ENCODE measurements around the gene SYNRG.
"Not testable (repeated sequence)": the region's sequence is repeated elsewhere in the genome, so short reads cannot be mapped to it uniquely, and the experiment has no call there.

The SYNRG gene

DNA sequence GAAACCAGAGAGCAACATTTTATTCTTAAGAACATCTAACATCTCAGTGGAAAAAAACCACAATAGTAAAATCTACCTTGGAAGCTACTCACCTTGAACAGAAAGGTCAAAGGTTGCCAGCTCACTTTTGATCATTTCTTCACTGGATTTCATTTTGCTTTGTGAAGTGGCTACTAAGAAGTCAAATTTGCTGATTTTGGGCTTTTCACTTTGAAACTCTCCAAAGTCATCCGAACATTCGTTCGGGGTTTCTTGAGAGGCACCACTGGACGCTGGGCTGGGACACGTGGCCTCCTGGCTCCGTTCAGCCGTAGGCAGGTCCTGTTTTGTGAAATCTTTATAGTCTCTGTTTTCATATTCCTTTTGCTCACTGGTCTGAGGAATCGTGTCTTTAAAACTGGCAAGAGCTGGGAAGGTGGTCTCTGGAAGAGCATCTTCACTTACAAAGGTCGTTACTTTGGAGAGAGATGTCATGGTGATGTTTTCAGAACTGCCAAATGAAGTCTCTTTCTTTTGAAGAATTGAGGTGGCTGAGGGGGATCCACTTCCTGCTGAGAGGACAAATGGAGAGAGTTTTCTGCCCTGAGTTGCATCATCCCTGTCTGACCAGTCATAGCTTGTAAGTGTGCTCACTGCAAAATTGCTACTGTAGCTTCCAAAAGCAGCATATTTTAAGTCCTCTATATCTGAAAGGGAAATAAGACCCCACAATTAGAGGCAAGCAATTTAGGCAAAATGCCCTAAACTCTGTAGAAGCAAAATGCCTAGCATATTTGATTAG, 67.1 kb downstream of the SYNRG start:
- no peak for DNase-seq (ENCODE audit: extremely low read depth in 1 of 2, low read depth in 1 of 2)

GRCh38 chr17:37538981-37539659, 70.1 kb downstream of the SYNRG start:
- DNase-seq (ENCODE audit: extremely low read depth in 1 of 2, low read depth in 1 of 2): no peak

GRCh38 chr17:37535906-37536305, 73.3 kb downstream of the SYNRG start:
- DNase-seq (ENCODE audit: extremely low read depth in 1 of 2, low read depth in 1 of 2): no peak

GRCh38 chr17:37532756-37533155, 76.5 kb downstream of the SYNRG start:
- no peak for DNase-seq (ENCODE audit: extremely low read depth in 1 of 2, low read depth in 1 of 2)

GRCh38 chr17:37530420-37530819, 78.8 kb downstream of the SYNRG start:
- DNase-seq (ENCODE audit: extremely low read depth in 1 of 2, low read depth in 1 of 2): no peak

GRCh38 chr17:37527249-37527851, 81.9 kb downstream of the SYNRG start:
- DNase-seq (ENCODE audit: extremely low read depth in 1 of 2, low read depth in 1 of 2): no peak

- no peak for DNase-seq (ENCODE audit: extremely low read depth in 1 of 2, low read depth in 1 of 2)
Measured at GRCh38 chr17:37523715-37524219, 85.5 kb downstream of the SYNRG start.

- no peak for DNase-seq (ENCODE audit: extremely low read depth in 1 of 2, low read depth in 1 of 2)
Measured at GRCh38 chr17:37521821-37522220, 87.4 kb downstream of the SYNRG start.

- no peak for DNase-seq (ENCODE audit: extremely low read depth in 1 of 2, low read depth in 1 of 2)
Measured at GRCh38 chr17:37520174-37520573, 89.0 kb downstream of the SYNRG start.

DNA sequence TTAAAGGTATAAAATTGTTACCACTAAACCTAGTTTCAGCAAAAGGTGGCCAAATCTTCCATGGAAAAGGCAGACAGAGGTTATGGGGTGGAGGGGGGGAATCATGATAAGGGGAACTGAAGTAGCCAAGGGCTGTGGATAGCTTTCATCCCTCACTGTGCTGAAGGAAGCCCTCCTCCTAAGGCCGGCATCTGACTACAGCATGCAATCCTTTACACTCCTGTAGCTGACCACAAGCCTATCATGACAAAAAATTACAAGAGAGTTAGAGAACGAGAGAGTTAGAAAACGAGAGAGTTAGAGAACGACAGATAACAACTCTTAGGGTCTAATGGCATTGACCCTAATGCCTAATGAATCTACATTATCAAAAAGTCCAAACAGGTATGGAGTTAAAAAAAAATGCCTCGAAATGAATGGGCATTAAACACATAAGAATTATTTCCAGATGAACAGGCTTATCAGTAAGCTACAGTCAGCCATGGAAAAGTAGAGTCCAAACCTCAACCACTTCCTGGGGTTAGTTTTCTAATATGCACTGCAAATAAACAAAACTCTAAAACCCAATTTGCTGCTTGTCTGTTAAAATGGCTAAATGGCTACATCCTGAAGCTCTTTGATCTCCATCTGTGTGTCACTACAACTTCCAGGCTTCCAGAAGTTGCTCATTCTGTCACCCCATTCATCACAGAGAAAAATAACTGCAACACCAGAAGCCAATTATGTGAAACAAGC, 89.8 kb downstream of the SYNRG start:
- no peak for DNase-seq (ENCODE audit: extremely low read depth in 1 of 2, low read depth in 1 of 2)

- no peak for DNase-seq (ENCODE audit: extremely low read depth in 1 of 2, low read depth in 1 of 2)
Measured at GRCh38 chr17:37518826-37519225, 90.4 kb downstream of the SYNRG start.

DNA sequence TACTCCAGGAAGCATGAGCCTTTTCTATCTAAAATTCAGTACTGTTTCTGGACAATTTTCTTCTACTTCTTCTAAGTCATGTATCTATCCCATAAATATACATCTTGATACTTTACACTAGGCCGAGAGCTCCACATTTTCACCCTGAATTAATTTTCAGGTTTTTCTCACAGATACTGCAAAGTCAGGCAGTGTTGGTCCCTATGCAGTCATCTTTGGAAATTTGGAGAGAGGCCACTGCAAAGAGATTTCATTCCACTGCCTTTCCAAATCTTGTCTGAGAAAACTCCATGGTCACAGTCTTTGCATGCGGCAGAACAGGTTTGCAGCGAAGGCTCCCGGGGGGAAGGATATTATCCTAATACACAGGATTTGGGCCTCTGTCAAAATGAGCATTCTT, 91.3 kb downstream of the SYNRG start:
- DNase-seq (ENCODE audit: extremely low read depth in 1 of 2, low read depth in 1 of 2): no peak

GRCh38 chr17:37516127-37516571, 93.1 kb downstream of the SYNRG start:
- no peak for DNase-seq (ENCODE audit: extremely low read depth in 1 of 2, low read depth in 1 of 2)

DNA sequence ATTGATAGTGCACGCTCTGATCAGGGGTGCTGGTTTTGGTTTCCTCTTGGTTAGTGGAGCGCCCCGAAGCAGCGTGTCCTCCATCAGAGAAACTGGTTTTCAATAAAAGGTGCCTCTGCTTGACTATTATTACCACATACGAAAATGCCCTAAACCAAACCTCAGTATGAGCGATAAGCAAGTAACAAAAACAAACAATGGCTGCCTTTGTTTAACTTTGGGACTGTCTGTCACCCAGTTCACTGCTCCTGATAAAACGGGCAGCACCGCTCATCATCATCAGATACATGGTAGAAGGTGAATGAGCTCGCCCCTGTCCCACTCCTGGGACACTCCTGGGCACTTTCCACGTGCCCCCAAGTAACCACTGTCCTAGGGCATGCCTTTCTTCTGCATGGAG, 95.5 kb downstream of the SYNRG start:
- no peak for DNase-seq (ENCODE audit: extremely low read depth in 1 of 2, low read depth in 1 of 2)

GRCh38 chr17:37512442-37513068, 96.7 kb downstream of the SYNRG start:
- DNase-seq (ENCODE audit: extremely low read depth in 1 of 2, low read depth in 1 of 2): no peak

DNA sequence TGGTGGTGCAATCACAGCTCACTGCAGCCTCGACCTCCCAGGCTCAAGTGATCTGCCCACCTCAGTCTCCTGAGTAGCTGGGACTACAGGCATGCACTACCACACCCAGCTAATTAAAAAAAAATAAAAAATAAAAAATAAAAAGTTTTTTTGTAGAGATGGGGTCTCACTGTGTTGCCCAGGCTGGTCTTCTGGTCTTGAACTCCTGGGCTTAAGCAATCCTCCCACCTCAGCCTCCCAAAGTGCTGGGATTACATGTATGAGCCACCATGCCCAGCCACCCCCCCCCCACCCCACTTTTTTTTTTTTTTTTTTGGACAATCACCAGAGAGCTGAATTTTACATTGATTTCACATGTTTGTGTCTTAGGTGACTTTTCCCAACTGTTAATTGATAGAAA, 97.6 kb downstream of the SYNRG start:
- DNase-seq (ENCODE audit: extremely low read depth in 1 of 2, low read depth in 1 of 2): not testable (repeated sequence)

DNA sequence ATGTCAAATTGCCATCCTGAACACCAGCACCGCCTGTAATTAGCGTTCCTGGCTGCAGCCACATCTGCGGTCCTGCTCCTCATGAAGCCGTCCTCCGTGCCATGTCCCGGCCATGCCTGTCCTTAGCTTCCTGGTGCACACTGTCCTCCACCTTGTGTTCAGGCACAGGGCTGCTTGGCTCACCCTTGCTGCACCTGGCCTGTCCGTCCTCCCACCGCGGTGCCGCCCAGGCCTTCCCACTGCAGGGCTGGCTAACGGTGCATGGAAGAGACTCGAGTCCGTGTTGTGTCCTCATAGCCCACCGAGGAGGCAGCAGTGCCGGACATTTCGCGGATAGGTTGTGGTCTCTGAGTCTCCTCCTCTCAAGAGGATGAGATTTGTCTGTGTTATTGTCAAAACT, 99.2 kb downstream of the SYNRG start:
- DNase-seq (ENCODE audit: extremely low read depth in 1 of 2, low read depth in 1 of 2): no peak

GRCh38 chr17:37507111-37507510, 102.1 kb downstream of the SYNRG start:
- no peak for DNase-seq (ENCODE audit: extremely low read depth in 1 of 2, low read depth in 1 of 2)

DNA sequence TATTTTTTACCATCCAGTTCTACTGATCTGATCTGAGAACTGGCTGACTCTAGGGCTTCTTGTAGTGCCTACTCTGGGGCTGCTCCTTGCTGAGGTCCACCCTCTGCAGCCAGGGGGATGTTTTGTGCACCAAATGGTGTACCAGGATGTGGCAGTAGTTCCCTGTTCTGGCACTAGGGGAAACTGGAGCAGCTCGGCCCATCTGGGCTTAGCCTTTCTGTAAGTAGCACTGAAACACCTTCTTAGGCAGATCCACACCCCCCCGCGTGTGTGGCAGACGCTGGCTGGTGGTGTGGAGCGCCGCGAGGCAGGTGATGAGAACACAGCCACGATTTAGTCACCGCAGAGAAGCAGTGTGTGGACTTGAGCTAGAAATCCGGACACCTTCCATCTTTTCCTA, 102.5 kb downstream of the SYNRG start:
- no peak for DNase-seq (ENCODE audit: extremely low read depth in 1 of 2, low read depth in 1 of 2)

- no peak for DNase-seq (ENCODE audit: extremely low read depth in 1 of 2, low read depth in 1 of 2)
Measured at GRCh38 chr17:37505333-37505732, 103.9 kb downstream of the SYNRG start.

DNA sequence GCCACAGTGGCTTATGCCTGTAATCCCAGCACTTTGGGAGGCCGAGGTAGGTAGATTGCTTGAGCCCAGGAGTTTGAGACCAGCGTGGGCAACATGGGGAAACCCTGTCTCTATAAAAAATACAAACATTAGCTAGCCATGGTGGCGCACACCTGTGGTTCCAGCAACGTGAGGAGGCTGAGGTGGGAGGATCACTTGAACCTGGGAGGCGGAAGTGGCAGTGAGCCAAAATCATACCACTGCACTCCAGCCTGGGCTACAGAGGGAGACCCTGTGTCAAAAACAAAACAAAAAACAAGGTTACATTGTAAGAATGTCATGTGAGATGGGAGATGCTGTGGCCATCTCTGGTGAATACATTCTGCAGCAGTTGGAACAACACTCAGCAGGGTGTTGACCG, 106.1 kb downstream of the SYNRG start:
- no peak for DNase-seq (ENCODE audit: extremely low read depth in 1 of 2, low read depth in 1 of 2)
